ENCODE results near the gene SMARCA2.

Gene SMARCA2

DNA sequence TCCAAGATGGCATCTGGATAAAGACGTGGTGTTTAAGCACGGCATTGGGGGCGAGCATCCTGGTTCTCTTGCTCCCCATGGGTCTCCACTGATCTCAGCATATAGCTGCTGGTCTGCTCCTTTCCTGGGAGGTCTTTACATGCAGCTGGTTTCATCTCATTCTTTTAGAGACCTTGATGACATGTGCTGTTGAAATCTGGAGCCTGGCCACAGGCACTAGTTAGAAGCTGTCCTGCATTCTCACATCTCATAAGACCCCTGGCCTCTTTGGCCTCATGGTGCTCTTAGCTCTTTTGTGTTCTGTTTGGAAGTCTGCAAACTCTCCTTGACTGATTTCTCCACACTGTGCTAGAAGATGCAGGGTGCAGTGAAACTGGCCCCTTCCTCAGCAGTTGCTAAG lies 113.0 kb downstream of the SMARCA2 start:
- TF ChIP-seq, protein P1, sequence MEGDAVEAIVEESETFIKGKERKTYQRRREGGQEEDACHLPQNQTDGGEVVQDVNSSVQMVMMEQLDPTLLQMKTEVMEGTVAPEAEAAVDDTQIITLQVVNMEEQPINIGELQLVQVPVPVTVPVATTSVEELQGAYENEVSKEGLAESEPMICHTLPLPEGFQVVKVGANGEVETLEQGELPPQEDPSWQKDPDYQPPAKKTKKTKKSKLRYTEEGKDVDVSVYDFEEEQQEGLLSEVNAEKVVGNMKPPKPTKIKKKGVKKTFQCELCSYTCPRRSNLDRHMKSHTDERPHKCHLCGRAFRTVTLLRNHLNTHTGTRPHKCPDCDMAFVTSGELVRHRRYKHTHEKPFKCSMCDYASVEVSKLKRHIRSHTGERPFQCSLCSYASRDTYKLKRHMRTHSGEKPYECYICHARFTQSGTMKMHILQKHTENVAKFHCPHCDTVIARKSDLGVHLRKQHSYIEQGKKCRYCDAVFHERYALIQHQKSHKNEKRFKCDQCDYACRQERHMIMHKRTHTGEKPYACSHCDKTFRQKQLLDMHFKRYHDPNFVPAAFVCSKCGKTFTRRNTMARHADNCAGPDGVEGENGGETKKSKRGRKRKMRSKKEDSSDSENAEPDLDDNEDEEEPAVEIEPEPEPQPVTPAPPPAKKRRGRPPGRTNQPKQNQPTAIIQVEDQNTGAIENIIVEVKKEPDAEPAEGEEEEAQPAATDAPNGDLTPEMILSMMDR (IDR thresholded peaks at IDR 0.05; ENCODE audit: low read depth, low read length), result no peak
- no peak overlapping the region for H3K4me3 ChIP-seq (ENCODE audit: low read depth, low read length)

- TF ChIP-seq, protein P1 (IDR thresholded peaks at IDR 0.05; ENCODE audit: low read depth, low read length), result no peak
- no peak overlapping the region for H3K4me3 ChIP-seq (ENCODE audit: low read depth, low read length)
Measured at GRCh38 chr9:2128618-2129017, 113.5 kb downstream of the SMARCA2 start.

DNA sequence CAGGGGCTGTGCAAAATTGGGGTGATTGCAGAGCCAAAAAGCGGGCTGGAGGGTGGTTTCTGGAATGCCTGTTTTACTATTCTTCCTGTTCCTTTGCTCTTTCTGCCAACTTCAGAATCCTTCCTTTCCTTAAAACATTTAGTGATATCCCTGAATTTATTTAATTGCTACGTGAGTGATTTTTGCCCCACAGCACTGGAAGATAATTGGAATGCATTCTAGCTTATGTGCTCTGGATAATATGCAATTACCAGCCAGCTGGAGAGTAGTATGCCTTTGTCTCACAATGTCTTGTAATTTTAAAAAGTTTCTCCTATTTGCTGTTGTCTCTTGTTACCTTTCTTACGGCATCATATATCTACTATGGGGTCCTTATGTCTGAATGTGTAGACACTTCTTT lies 115.8 kb downstream of the SMARCA2 start:
- H3K4me3 ChIP-seq (ENCODE audit: low read depth, low read length), result no peak overlapping the region
- TF ChIP-seq, protein P1 (IDR thresholded peaks at IDR 0.05; ENCODE audit: low read depth, low read length), result no peak

GRCh38 chr9:2132484-2133082 lies 117.4 kb downstream of the SMARCA2 start:
- no peak overlapping the region for H3K4me3 ChIP-seq (ENCODE audit: low read depth, low read length)
- TF ChIP-seq, protein P1 (IDR thresholded peaks at IDR 0.05; ENCODE audit: low read depth, low read length), result peak; percentile 54; the same call in 1 of the 2 replicates

GRCh38 chr9:2134391-2134790 lies 119.2 kb downstream of the SMARCA2 start:
- no peak overlapping the region for H3K4me3 ChIP-seq (ENCODE audit: low read depth, low read length)
- TF ChIP-seq, protein P1 (IDR thresholded peaks at IDR 0.05; ENCODE audit: low read depth, low read length), result no peak

GRCh38 chr9:2138646-2139045 lies 123.5 kb downstream of the SMARCA2 start:
- H3K4me3 ChIP-seq (ENCODE audit: low read depth, low read length), result no peak overlapping the region
- TF ChIP-seq, protein P1 (IDR thresholded peaks at IDR 0.05; ENCODE audit: low read depth, low read length), result no peak

GRCh38 chr9:2140600-2141223 lies 125.6 kb downstream of the SMARCA2 start:
- no peak overlapping the region for H3K4me3 ChIP-seq (ENCODE audit: low read depth, low read length)
- TF ChIP-seq, protein P1 (IDR thresholded peaks at IDR 0.05; ENCODE audit: low read depth, low read length), result no peak

Measured in WI38 (cell line).